Endothelial cell (in vitro differentiated cells): Measurements from ENCODE around the gene MROH7. TPM values are rescaled to one million over a fixed set of nuclear protein-coding genes. Genes with fewer than 3 reads are reported as not detected.

Experiments used
- DNase-seq: peaks from one replicate; pipeline ENCODE4 v3.0.0; 2021; ENCODE audit warnings: low spot score
- H3K27ac Mint-ChIP-seq: one replicate; pipeline ENCODE4 v1.8.0; 2021; ENCODE audit warnings: mixed read lengths, inconsistent platforms; ENCODE audit not compliant: unreplicated experiment
- H3K27me3 Mint-ChIP-seq: one replicate; pipeline ENCODE4 v1.8.0; 2021; ENCODE audit warnings: mild to moderate bottlenecking, moderate library complexity, mixed read lengths, inconsistent platforms; ENCODE audit not compliant: unreplicated experiment
- H3K36me3 Mint-ChIP-seq: one replicate; pipeline ENCODE4 v1.8.0; 2021; ENCODE audit warnings: mild to moderate bottlenecking, low read depth, mixed read lengths, inconsistent platforms; ENCODE audit not compliant: unreplicated experiment
- H3K4me1 Mint-ChIP-seq: one replicate; pipeline ENCODE4 v1.8.0; 2021; ENCODE audit warnings: mild to moderate bottlenecking, mixed read lengths, inconsistent platforms; ENCODE audit not compliant: unreplicated experiment
- H3K4me3 Mint-ChIP-seq: one replicate; pipeline ENCODE4 v1.8.0; 2021; ENCODE audit warnings: mild to moderate bottlenecking, mixed read lengths, inconsistent platforms; ENCODE audit not compliant: unreplicated experiment
- H3K9me3 Mint-ChIP-seq: one replicate; pipeline ENCODE4 v1.8.0; 2021; ENCODE audit warnings: mixed read lengths, inconsistent platforms; ENCODE audit not compliant: unreplicated experiment
- CTCF ChIP-seq: fragments of 200-600 bp; sonication (generic); IDR thresholded peaks from one replicate; pipeline ENCODE4 v1.5.0; 2021; ENCODE audit warnings: antibody characterized with exemption; ENCODE audit not compliant: unreplicated experiment
- total RNA-seq: library from RNA; stranded (reverse); fragmentation: NEBNext Ultra II Directional; extraction: Animal tissue kit (Norgen Biotek cat#: 25700); gene quantifications from one replicate; pipeline ENCODE4 v1.2.1, GENCODE V29; 2021; ENCODE audit not compliant: unreplicated experiment

MROH7 gene
- total RNA-seq, 1 donor from 2014 or later: 3.3 TPM

GRCh38 chr1:54683453-54683852, 41.9 kb downstream of the MROH7 start:
- Mint-ChIP-seq H3K4me3 (no peak overlapping the region), H3K4me1 (peaks cover 3% of the 10 kb centered on the region), H3K9me3 (no peaks in the 10 kb centered on the region), H3K36me3 (peaks cover 3% of the 10 kb centered on the region), H3K27me3 (peaks cover 2% of the 10 kb centered on the region), H3K27ac (no peak overlapping the region)
- DNase-seq: no peak
- TF ChIP-seq CTCF: no peak

- H3K27me3 Mint-ChIP-seq: peaks cover 3% of the 10 kb centered on the region
- no peaks in the 10 kb centered on the region for H3K4me1 Mint-ChIP-seq
- DNase-seq: no peak
- H3K4me3 Mint-ChIP-seq: no peak overlapping the region
- no peak for TF ChIP-seq CTCF
- no peaks in the 10 kb centered on the region for H3K9me3 Mint-ChIP-seq
- no peak overlapping the region for H3K27ac Mint-ChIP-seq
- no peaks in the 10 kb centered on the region for H3K36me3 Mint-ChIP-seq
Observed at GRCh38 chr1:54685335-54685905, 43.8 kb downstream of the MROH7 start.

- H3K4me1 Mint-ChIP-seq: no peaks in the 10 kb centered on the region
- DNase-seq: no peak
- H3K9me3 Mint-ChIP-seq: no peaks in the 10 kb centered on the region
- H3K27ac Mint-ChIP-seq: no peak overlapping the region
- TF ChIP-seq CTCF: no peak
- H3K4me3 Mint-ChIP-seq: no peak overlapping the region
- peaks cover 3% of the 10 kb centered on the region for H3K27me3 Mint-ChIP-seq
- no peaks in the 10 kb centered on the region for H3K36me3 Mint-ChIP-seq
Observed at GRCh38 chr1:54686155-54686554, 44.6 kb downstream of the MROH7 start.

GRCh38 chr1:54694771-54695170, 53.2 kb downstream of the MROH7 start:
- no peaks in the 10 kb centered on the region for H3K9me3 Mint-ChIP-seq
- no peak overlapping the region for H3K27ac Mint-ChIP-seq
- H3K27me3 Mint-ChIP-seq: peaks cover 2% of the 10 kb centered on the region
- H3K36me3 Mint-ChIP-seq: no peaks in the 10 kb centered on the region
- no peaks in the 10 kb centered on the region for H3K4me1 Mint-ChIP-seq
- no peak for DNase-seq
- H3K4me3 Mint-ChIP-seq: no peak overlapping the region
- TF ChIP-seq CTCF: no peak

GRCh38 chr1:54695221-54695620, 53.6 kb downstream of the MROH7 start:
- no peak for DNase-seq
- H3K27ac Mint-ChIP-seq: no peak overlapping the region
- TF ChIP-seq CTCF: no peak
- peaks cover 2% of the 10 kb centered on the region for H3K27me3 Mint-ChIP-seq
- no peak overlapping the region for H3K4me3 Mint-ChIP-seq
- no peaks in the 10 kb centered on the region for H3K36me3 Mint-ChIP-seq
- H3K4me1 Mint-ChIP-seq: no peaks in the 10 kb centered on the region
- H3K9me3 Mint-ChIP-seq: no peaks in the 10 kb centered on the region
